Measurements from ENCODE around the gene CARS2.
A peak's percentile ranks its signal among the peaks of the same experiment; 100 is the strongest.
"Not testable (repeated sequence)": the region's sequence is repeated elsewhere in the genome, so short reads cannot be mapped to it uniquely, and the experiment has no call there.

The CARS2 gene

GRCh38 chr13:110615005-110615321 is 91.0 kb downstream of the CARS2 start:
- no peak for DNase-seq

GRCh38 chr13:110610955-110611595 is 94.8 kb downstream of the CARS2 start:
- DNase-seq = peak; percentile 37

GRCh38 chr13:110607675-110608224 is 98.2 kb downstream of the CARS2 start:
- DNase-seq = no peak

- DNase-seq = not testable (repeated sequence)
Observed at GRCh38 chr13:110606281-110606680, 99.6 kb downstream of the CARS2 start.

GRCh38 chr13:110605132-110605531 is 100.8 kb downstream of the CARS2 start:
- no peak for DNase-seq

GRCh38 chr13:110600980-110601379 is 104.9 kb downstream of the CARS2 start:
- DNase-seq = no peak

GRCh38 chr13:110600261-110600819 is 105.6 kb downstream of the CARS2 start:
- no peak for DNase-seq

- DNase-seq = no peak
Observed at GRCh38 chr13:110597041-110597689, 108.8 kb downstream of the CARS2 start.

- peak; percentile 66 for DNase-seq
Observed at GRCh38 chr13:110593430-110594130, 112.3 kb downstream of the CARS2 start.

- peak; percentile 44 for DNase-seq
Observed at GRCh38 chr13:110592665-110593064, 113.3 kb downstream of the CARS2 start.
